Astrocyte of the spinal cord (primary cell): ENCODE results near the gene CCDC124.

Source experiments
- DNase-seq: peaks from one replicate; pipeline ENCODE4 v3.0.0; 2011; ENCODE audit warnings: low read depth, low spot score
- H3K4me3 ChIP-seq: 2 replicates; pipeline ENCODE4 v1.5.1; 2011; ENCODE audit warnings: low read depth, mild to moderate bottlenecking, low read length, moderate library complexity
- in situ Hi-C: cut with HindIII; loops from 2 replicates; pipeline ENCODE4 v1.10.0; 2017; ENCODE audit warnings: low sequenced_read_pairs
- TF ChIP-seq, protein P1 (sequence below): IDR thresholded peaks from 2 replicates; pipeline ENCODE4 v1.5.1; 2012; ENCODE audit warnings: low read depth, mild to moderate bottlenecking, low read length, inconsistent platforms

The CCDC124 gene

DNA sequence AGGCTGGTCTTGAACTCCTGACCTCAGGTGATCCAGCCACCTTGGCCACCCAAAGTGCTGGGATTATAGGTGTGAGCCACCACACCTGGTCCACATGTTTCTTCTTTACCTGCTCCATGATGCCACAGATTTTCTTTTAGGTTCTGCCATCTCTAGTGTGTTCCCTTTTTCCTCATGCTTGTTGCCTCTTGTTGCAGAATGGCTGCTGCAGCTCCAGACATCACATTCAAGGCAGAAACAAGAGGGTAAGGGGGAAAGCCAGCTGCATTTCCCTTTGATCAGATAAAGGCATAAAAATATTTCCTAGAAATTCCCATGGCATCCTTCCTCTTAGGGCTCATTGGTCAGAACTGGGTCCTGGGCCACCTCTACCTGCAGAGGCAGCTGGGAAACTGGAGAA is 12.3 kb upstream of the CCDC124 start:
- DNase-seq = no peak
- H3K4me3 ChIP-seq = no peak overlapping the region
- in situ Hi-C loops = no loop called here
- TF ChIP-seq, protein P1, sequence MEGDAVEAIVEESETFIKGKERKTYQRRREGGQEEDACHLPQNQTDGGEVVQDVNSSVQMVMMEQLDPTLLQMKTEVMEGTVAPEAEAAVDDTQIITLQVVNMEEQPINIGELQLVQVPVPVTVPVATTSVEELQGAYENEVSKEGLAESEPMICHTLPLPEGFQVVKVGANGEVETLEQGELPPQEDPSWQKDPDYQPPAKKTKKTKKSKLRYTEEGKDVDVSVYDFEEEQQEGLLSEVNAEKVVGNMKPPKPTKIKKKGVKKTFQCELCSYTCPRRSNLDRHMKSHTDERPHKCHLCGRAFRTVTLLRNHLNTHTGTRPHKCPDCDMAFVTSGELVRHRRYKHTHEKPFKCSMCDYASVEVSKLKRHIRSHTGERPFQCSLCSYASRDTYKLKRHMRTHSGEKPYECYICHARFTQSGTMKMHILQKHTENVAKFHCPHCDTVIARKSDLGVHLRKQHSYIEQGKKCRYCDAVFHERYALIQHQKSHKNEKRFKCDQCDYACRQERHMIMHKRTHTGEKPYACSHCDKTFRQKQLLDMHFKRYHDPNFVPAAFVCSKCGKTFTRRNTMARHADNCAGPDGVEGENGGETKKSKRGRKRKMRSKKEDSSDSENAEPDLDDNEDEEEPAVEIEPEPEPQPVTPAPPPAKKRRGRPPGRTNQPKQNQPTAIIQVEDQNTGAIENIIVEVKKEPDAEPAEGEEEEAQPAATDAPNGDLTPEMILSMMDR = no peak

DNA sequence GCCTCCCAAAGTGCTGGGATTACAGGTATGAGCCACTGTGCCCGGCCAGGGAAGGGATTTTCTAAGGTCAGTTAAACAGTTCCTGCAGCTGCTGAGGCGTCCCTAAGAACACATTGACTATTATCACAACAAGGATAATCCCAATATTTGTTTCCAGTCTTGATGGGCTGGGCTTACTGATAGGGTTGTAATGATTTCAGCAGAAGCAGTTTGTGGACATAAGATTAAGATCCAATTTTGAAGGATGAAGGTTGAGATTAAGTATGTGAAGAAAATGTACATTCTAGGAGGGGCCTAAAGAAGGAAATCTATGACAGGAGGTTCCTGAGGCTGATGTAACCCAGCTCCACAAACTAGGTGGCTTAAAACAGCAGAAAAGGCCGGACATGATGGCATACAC is 10.7 kb upstream of the CCDC124 start:
- TF ChIP-seq, protein P1 = no peak
- in situ Hi-C loops = no loop called here
- DNase-seq = no peak
- H3K4me3 ChIP-seq = no peak overlapping the region

DNA sequence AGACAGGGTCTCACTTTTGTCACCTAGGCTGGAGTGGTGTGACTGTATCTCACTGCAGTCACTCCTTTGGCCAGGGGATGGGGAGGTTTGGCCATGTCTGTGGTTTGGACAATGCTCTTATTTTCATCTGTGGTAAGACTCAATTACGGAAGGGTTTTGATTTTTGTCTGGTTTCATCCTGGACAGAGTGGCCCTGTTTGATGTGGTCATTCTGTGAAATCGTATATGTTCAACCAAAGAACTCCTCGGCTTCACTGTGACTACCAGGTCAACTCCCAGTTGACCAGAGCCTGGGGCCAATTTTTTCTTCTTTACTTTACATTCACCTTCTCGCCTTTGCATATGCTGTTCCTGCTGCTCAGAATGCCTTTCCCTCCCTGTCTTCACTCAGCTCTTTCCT is 6.8 kb upstream of the CCDC124 start:
- no peak overlapping the region for H3K4me3 ChIP-seq
- DNase-seq = no peak
- TF ChIP-seq, protein P1 = no peak
- in situ Hi-C loops = no loop called here

DNA sequence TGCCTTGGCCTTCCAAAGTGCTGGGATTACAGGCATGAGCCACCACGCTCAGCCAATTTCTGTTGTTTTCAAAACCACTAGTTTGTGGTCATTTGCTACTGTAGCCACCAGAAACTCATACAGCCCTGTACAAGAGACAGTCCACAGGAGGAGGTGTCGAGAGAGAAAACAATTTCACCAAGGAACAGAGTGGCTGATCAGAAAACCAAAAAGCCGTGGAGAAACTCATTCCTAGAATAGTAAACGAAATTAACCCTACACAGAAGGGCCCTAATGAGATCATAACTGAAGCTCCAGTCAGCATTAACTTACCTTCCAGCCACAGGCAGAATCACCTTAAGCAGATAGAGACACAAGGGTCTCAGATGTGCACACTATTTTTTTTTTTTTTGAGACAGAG is 3.8 kb upstream of the CCDC124 start:
- TF ChIP-seq, protein P1 = no peak
- in situ Hi-C loops = no loop called here
- H3K4me3 ChIP-seq = no peak overlapping the region
- DNase-seq = no peak

DNA sequence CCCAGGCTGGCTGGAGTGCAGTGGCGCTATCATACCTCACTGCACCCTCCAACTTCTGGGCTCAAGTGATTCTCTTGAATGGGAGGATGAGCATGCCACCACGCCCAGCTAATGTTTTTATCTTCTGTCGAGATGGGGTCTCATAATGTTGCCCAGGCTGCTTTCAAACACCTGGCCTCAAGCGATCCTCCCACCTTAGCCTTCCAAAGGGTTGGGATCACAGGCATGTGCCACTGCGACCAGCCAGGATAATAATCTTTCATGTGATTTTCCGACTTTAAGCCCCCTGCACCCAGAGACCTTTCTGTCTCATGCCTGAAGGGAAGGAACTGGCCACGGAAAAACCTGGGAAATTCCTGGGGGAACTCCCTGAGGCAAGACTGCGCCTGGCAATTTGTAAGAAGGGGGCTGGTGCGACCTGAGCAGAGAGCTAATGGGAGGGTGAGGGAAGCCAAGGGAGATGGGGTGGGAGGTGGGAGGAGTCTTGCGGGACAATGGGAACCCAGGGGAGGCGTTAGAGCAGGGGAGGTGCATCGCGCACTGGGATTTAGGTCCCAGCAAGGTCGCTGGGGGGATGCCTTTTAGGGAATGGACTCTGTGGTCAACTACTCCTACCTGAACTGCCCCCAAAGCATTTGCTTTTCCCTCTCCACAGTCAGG is 1.2 kb upstream of the CCDC124 start:
- DNase-seq = no peak
- no peak overlapping the region for H3K4me3 ChIP-seq
- TF ChIP-seq, protein P1 = no peak
- in situ Hi-C loops = no loop called here

DNA sequence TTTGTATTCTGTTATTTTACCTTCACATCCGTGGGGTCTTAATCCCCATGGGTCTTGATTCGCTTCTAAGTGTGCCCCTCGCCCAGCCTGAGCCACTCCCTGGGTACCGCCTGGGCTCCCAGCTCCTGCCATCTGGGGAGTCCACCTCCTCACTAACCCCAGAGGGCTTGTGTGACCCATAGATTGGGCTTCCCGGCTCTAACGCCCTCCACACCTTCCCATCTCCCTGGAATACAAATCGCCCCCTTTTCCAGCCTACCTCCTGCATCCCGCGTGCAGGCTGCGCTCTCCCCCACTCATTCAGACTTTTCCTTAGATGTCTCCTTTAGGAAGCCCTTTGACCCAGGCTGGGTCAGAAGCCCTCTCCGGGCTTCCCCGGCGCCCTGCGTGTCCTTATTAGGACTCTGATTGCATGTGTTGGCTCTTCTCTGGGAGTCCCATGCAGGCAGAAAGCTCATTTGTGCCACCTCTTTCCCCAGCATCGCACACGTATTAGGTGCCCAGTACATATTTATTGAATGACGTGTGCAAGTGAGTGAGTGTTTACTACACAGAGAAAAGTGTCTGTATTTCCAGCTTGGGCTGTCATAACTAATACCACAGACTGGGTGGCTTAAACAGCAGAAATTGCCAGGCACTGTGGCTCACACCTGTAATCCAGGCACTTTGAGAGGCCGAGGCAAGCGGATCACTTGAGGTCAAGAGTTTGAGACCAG is 757 bp downstream of the CCDC124 start:
- TF ChIP-seq, protein P1 = no peak
- DNase-seq = no peak
- in situ Hi-C loops = no loop called here
- H3K4me3 ChIP-seq = peak overlapping the region; percentile 85
